GM23248 (cell line): ENCODE results near the gene ITGB2.

Source experiments
- EZH2 ChIP-seq: fragments of 200-600 bp; sonication (generic); IDR thresholded peaks from 2 replicates; pipeline ENCODE4 v1.6.1; 2018; ENCODE audit warnings: antibody characterized with exemption, mild to moderate bottlenecking; ENCODE audit not compliant: insufficient read depth, poor library complexity, severe bottlenecking
- EZH2phosphoT487 ChIP-seq: fragments of 200-600 bp; sonication (generic); IDR thresholded peaks from 2 replicates; pipeline ENCODE4 v1.6.1; 2018; ENCODE audit warnings: antibody characterized with exemption, moderate library complexity, mild to moderate bottlenecking, low read depth; ENCODE audit not compliant: insufficient read depth

DNA sequence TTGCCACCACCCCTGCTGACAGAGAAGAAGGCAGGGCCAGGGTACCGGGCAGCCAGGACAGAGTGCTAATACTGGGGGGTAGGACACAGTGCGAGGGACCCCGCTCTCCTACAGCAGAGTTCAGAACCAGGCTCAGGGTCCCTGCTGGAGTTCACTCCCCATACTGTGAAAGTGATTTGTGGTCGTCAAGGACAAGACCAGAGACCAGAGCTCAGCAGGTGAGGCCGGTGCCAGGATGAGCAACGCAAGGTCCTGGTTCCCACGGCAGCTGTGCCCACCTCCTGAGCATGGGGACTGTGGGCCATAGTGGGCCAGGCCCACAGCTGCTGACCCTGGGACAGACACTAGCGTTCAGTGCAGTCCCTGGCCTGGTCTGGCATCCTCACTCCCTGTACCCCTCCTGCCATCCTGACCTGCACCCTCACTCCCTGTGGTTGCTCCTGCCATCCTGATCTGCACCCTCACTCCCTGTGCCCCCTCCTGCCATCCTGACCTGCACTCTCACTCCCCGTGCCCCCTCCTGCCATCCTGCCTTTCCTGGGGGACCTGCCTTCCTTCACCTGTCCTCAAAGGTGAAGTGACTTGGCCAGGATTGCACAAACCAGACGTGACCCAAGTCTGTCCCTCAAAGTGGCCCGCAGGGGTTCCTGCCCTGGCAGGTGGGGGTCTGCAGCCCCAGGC is 33.4 kb downstream of the ITGB2 start:
- TF ChIP-seq EZH2 (no peak), EZH2phosphoT487 (no peak)
